Heart left ventricle (tissue), 13 donors: ENCODE data around the gene PDE6C.

ENCODE experiments used
- CTCF ChIP-seq, 12 donors: fragments of 200-600 bp; sonication (generic) in 4 of 12; IDR thresholded peaks; one replicate each; pipeline versions ENCODE4 v1.5.0 to v1.8.0; 2018 to 2022; ENCODE audit warnings: antibody characterized with exemption in 12 of 12, mild to moderate bottlenecking in 5 of 12
- POLR2A ChIP-seq, 2 donors: fragments of 450-650 bp; IDR thresholded peaks; one replicate each; pipeline ENCODE4 v1.6.1; 2017; ENCODE audit warnings: antibody characterized with exemption in 2 of 2, mild to moderate bottlenecking in 2 of 2, moderate library complexity in 2 of 2
- donor health status: ischemic (EF 13 %, LVEDD 7.1; RV severe dilation, severe dysfunction).
- donor health status: DM: no; HTN: yes; CAD: no.
- donor health status: DM: no; HTN: no; CAD: no.
- donor health status: ischemic (EF 25% LVEDD 6.9; RV normal size, moderate dysfunction).
- donor health status: ischemic (EF 25% LVEDD 5.7; RV mildly dilated, moderate dysfunction).
- donor health status: ischemic (EF 35%, LVEDD 5.7; RV mildly dilated, moderate dysfunction).
- donor health status: nonischemic (EF 11% LVEDD 7.7; RV severe dilation, severe dysfunction).
- donor health status: DM: yes; HTN: yes; CAD: no.
- donor health status: PGD.
- donor health status: ischemic (EF 29% LVEDD 5.4; RV normal size, mild dysfunction).
- donor health status: nonischemic (EF 23%, LVEDD 6.1; RV moderate dilation, normal function).

- no peak for TF ChIP-seq CTCF (IDR thresholded peaks at IDR 0.05)
- no peak for TF ChIP-seq POLR2A (IDR thresholded peaks at IDR 0.05)
Observed at GRCh38 chr10:93567277-93568104, 44.8 kb upstream of the PDE6C start.
